Esophagus squamous epithelium (tissue), 5 donors: ENCODE measurements around the gene HS2ST1. TPM values are rescaled to one million over a fixed set of nuclear protein-coding genes. Genes with fewer than 3 reads are reported as not detected.
"Not testable (repeated sequence)": the region's sequence is repeated elsewhere in the genome, so short reads cannot be mapped to it uniquely, and the experiment has no call there.

Source experiments
- DNase-seq: peaks from one replicate; lab custom pipeline; 2025; lab: John Stamatoyannopoulos, UW
- H3K27ac ChIP-seq, 4 donors: fragments of 200-600 bp; sonication (generic); one replicate each; pipeline ENCODE4 v1.5.1; 2016 to 2019; ENCODE audit warnings: mild to moderate bottlenecking in 1 of 4
- H3K27me3 ChIP-seq, 4 donors: fragments of 200-600 bp; sonication (generic); 1 replicate in 3 of 4; 2 replicates in 1 of 4; pipeline versions ENCODE4 v1.5.1 to v1.6.0; 2017 to 2021; ENCODE audit warnings: antibody characterized with exemption in 1 of 4
- H3K36me3 ChIP-seq, 3 donors: fragments of 200-600 bp; sonication (generic); one replicate each; pipeline ENCODE4 v1.5.1; 2016 to 2019
- H3K4me1 ChIP-seq, 3 donors: fragments of 200-600 bp; sonication (generic); one replicate each; pipeline ENCODE4 v1.5.1; 2017 to 2019
- H3K4me3 ChIP-seq, 4 donors: fragments of 200-600 bp; sonication (generic); 1 replicate in 3 of 4; 2 replicates in 1 of 4; pipeline ENCODE4 v1.5.1; 2016 to 2019; ENCODE audit warnings: mild to moderate bottlenecking in 2 of 4, moderate library complexity in 1 of 4
- H3K9me3 ChIP-seq, 3 donors: fragments of 200-600 bp; sonication (generic); one replicate each; pipeline ENCODE4 v1.5.1; 2016 to 2019
- CTCF ChIP-seq, 6 experiments: fragments of 450-650 bp in 4 of 6; fragments of 200-600 bp in 2 of 6; sonication (generic) in 2 of 6; IDR thresholded peaks; one replicate each; pipeline ENCODE4 v1.5.1; 2016 to 2019; ENCODE audit warnings: antibody characterized with exemption in 6 of 6, mild to moderate bottlenecking in 4 of 6, moderate library complexity in 4 of 6
- POLR2A ChIP-seq, 4 donors: fragments of 450-650 bp; IDR thresholded peaks; one replicate each; pipeline ENCODE4 v1.6.1; 2017; ENCODE audit warnings: antibody characterized with exemption in 4 of 4, mild to moderate bottlenecking in 4 of 4, moderate library complexity in 3 of 4
- WGBS, 2 donors: methylation state at CpG; one replicate each; pipeline ENCODE4 v1.1.5; 2018; 5-methylcytosine and 5-hydroxymethylcytosine counted together
- intact Hi-C: fragments of 100-400 bp; cut with DNase I; formaldehyde crosslinking; loops from one replicate; pipeline ENCODE4 v1.15.0; 2022
- total RNA-seq, 4 donors: library from RNA; depleted of rRNA; stranded (reverse); fragments of >200 nt; gene quantifications; one replicate each; pipeline ENCODE4 v1.1.0, GENCODE V29; 2016
- donor health status: DM: yes; HTN: yes; CAD: no.

Gene HS2ST1
- total RNA-seq, 4 donors from 2014 or later, result 5.3 to 10.5 (median 9.1) TPM

DNA sequence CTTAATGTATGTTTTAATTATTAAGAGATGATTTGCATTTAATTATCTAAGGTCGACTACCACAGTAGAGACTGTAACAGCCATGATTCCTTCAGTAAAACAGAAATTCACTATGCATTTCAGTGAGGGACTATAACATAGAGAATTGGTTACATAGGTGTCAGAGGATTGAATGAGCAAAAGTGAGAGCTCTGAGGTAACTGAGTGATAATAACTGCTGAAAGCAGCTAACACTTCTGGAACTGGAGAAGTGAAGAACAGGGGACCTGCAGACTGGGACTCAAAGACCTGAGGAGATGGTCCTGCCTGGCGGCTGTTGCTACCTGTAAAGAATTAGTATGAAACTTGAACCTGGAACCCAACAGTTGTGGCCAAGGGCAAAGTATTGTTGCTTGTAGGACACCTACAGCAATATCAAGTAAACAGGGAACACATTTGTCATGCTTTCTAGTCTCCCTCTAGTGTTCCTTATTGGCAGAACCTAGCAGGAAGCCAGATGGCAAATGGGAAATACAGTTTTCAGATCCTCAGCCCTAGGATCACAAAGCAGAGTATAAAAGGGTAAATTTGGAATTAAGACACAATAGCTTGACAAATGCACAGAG, 110.6 kb downstream of the HS2ST1 start:
- TF ChIP-seq CTCF (IDR thresholded peaks at IDR 0.05), result peak in 5 of 6 experiments; percentile 11 to 52 (median 17)
- TF ChIP-seq POLR2A (IDR thresholded peaks at IDR 0.05), result no peak
- no peak overlapping the region for H3K27ac ChIP-seq
- 73% methylated on average over 2 of the region's 2 CpGs for WGBS, 2 donors
- no peaks in the 10 kb centered on the region for H3K27me3 ChIP-seq
- no peak overlapping the region for H3K4me3 ChIP-seq
- peaks cover 0 to 14% (median 0%) of the 10 kb centered on the region in 3 donors for H3K4me1 ChIP-seq
- no peak for DNase-seq
- no peaks in the 10 kb centered on the region for H3K36me3 ChIP-seq
- no peaks in the 10 kb centered on the region for H3K9me3 ChIP-seq
- intact Hi-C loops, result no loop called here

DNA sequence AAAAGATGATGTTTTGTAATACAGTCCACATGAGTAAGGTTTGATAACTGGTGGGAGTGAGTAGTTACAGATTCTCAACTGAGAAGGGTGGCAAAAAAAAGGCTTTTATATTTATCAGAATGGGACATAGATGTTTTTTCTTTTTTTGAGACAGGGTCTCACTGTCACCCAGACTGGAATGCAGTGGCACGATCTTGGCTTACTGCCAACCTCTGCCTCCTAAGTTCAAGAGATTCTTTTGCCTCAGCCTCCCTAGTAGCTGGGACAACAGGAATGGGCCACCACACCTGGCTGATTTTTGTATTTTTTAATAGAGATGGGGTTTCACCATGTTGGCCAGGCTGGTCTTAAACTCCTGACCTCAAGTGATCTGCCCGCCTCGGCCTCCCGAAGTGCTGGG, 113.1 kb downstream of the HS2ST1 start:
- intact Hi-C loops, H3K27ac ChIP-seq, DNase-seq, H3K9me3 ChIP-seq, H3K36me3 ChIP-seq, H3K4me3 ChIP-seq, H3K27me3 ChIP-seq: not testable (repeated sequence)
- H3K4me1 ChIP-seq, result peaks cover 0 to 14% (median 0%) of the 10 kb centered on the region in 3 donors
- 26 to 85% methylated on average over 1 to 4 of the region's 4 CpGs for WGBS, 2 donors

GRCh38 chr1:87028576-87028975, 114.1 kb downstream of the HS2ST1 start:
- TF ChIP-seq POLR2A (IDR thresholded peaks at IDR 0.05) (no peak), CTCF (IDR thresholded peaks at IDR 0.05) (no peak)
- Histone ChIP-seq H3K4me1 (peaks cover 0 to 14% (median 0%) of the 10 kb centered on the region in 3 donors), H3K9me3 (no peaks in the 10 kb centered on the region), H3K36me3 (no peaks in the 10 kb centered on the region), H3K4me3 (no peak overlapping the region), H3K27me3 (no peaks in the 10 kb centered on the region), H3K27ac (no peak overlapping the region)
- DNase-seq, result no peak
- intact Hi-C loops, result no loop called here
- 66 to 70% methylated on average over 2 of the region's 2 CpGs for WGBS, 2 donors

DNA sequence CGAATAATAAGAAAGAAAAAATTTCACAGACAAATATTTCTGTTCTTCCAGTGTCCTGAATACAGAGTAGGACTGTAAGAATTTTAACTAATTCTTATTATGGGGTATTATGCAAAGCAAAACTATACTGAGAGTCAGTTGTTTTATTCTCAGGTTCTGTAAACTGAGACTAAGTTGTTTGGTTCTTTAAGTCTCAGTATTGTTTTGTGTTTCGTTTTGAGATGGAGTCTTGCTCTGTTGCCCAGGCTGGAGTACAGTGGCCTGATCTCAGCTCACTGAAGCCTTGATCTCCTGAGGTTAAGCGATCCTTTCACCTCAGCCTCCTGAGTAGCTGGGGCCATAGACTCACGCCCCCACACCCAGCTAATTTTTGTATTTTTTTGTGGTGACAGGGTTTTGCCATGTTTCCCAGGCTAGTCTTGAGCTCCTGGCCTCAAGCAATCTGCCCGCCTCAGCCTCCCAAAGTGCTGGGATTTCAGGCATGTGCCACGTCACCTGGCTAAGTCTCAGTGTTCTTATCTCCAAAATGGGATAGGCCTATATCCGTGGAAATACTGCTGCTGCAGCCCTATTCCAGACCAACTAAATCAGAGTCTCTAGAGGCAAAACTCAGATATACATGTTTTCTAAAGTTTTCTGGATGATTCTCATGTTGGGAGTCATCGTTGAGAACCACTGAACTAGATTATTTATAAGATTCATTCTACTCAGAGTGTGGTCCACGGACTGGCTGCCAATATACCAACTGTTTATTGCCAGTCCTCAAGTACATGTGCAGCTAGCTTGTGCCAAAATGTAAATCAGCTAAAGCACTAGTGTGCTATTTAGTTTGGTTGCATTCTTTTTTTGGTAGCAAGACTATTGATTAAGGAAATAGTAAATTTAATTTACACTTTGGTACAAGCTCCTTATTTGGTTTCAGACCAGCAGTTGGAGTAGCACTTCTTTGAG, 116.6 kb downstream of the HS2ST1 start:
- TF ChIP-seq POLR2A (IDR thresholded peaks at IDR 0.05), result no peak
- no peak for TF ChIP-seq CTCF (IDR thresholded peaks at IDR 0.05)
- 83 to 89% methylated on average over 9 of the region's 9 CpGs for WGBS, 2 donors

DNA sequence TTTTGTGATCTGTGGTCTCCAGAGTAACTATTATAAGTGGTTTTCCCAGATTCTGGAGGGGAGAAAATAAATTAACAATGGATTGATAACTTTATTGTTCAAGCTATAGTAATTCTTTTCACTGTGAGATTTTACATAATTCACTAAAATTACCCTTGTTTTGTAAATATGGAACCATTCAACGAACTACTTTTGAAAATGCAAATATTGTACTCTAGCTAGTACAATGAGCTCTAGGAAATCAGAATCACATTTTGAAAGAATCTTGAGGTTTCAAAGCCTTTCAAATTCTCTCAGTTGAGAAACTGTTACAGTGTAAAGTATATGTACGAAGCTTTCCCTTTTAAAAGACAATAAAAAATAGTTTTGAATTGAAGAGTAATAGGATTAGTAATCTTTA, 119.9 kb downstream of the HS2ST1 start:
- H3K4me1 ChIP-seq, result no peaks in the 10 kb centered on the region
- intact Hi-C loops, result no loop called here
- no peaks in the 10 kb centered on the region for H3K9me3 ChIP-seq
- H3K36me3 ChIP-seq, result no peaks in the 10 kb centered on the region
- H3K27me3 ChIP-seq, result no peaks in the 10 kb centered on the region
- no peak for TF ChIP-seq POLR2A (IDR thresholded peaks at IDR 0.05)
- TF ChIP-seq CTCF (IDR thresholded peaks at IDR 0.05), result no peak
- no peak for DNase-seq
- 79 to 90% methylated on average over 2 of the region's 2 CpGs for WGBS, 2 donors
- no peak overlapping the region for H3K27ac ChIP-seq
- H3K4me3 ChIP-seq, result no peak overlapping the region

More for the DNA sequence above, 116.6 kb downstream of the HS2ST1 start:
- Histone ChIP-seq H3K27me3 (no peaks in the 10 kb centered on the region), H3K9me3 (no peaks in the 10 kb centered on the region), H3K36me3 (no peaks in the 10 kb centered on the region), H3K4me3 (no peak overlapping the region), H3K4me1 (peaks cover 0 to 14% (median 0%) of the 10 kb centered on the region in 3 donors), H3K27ac (no peak overlapping the region)
- no peak for DNase-seq
- intact Hi-C loops, result no loop called here
